HG03354 (cell line): ENCODE measurements around the gene ENDOV.
A peak's percentile ranks its signal among the peaks of the same experiment; 100 is the strongest.

Experiments used
- ATAC-seq: cut with Tn5 transposase; IDR thresholded peaks from one replicate; pipeline ENCODE4 v1.9.1; 2021; ENCODE audit warnings: mild to moderate bottlenecking; ENCODE audit not compliant: unreplicated experiment, poor library complexity, severe bottlenecking

Gene ENDOV

GRCh38 chr17:80413771-80414507 lies 1.0 kb upstream of the ENDOV start:
- no peak for ATAC-seq

- ATAC-seq = peak; percentile 11
Observed at GRCh38 chr17:80414508-80414802, 512 bp upstream of the ENDOV start.

- ATAC-seq = no peak
Observed at GRCh38 chr17:80415626-80416137, 715 bp downstream of the ENDOV start.

- no peak for ATAC-seq
Observed at GRCh38 chr17:80416260-80416939, 1.4 kb downstream of the ENDOV start.

- ATAC-seq = no peak
Observed at GRCh38 chr17:80416940-80417293, 1.9 kb downstream of the ENDOV start.

- ATAC-seq = no peak
Observed at GRCh38 chr17:80418589-80418988, 3.6 kb downstream of the ENDOV start.

- no peak for ATAC-seq
Observed at GRCh38 chr17:80419255-80419654, 4.3 kb downstream of the ENDOV start.

GRCh38 chr17:80421381-80422090 lies 6.6 kb downstream of the ENDOV start:
- no peak for ATAC-seq

- ATAC-seq = no peak
Observed at GRCh38 chr17:80422276-80422675, 7.3 kb downstream of the ENDOV start.

- ATAC-seq = no peak
Observed at GRCh38 chr17:80422981-80423380, 8.0 kb downstream of the ENDOV start.

GRCh38 chr17:80423536-80424225 lies 8.7 kb downstream of the ENDOV start:
- ATAC-seq = no peak

- ATAC-seq = no peak
Observed at GRCh38 chr17:80424261-80424660, 9.3 kb downstream of the ENDOV start.

- ATAC-seq = no peak
Observed at GRCh38 chr17:80424878-80425765, 10.2 kb downstream of the ENDOV start.

GRCh38 chr17:80425835-80426426 lies 11.0 kb downstream of the ENDOV start:
- no peak for ATAC-seq

GRCh38 chr17:80426671-80427326 lies 11.8 kb downstream of the ENDOV start:
- ATAC-seq = no peak

GRCh38 chr17:80427366-80428282 lies 12.7 kb downstream of the ENDOV start:
- ATAC-seq = no peak

GRCh38 chr17:80428363-80428762 lies 13.4 kb downstream of the ENDOV start:
- ATAC-seq = no peak

GRCh38 chr17:80428796-80429195 lies 13.8 kb downstream of the ENDOV start:
- no peak for ATAC-seq
